ENCODE measurements around the gene ADGRV1.

Gene ADGRV1

GRCh38 chr5:90885180-90885868 lies 326.7 kb downstream of the ADGRV1 start:
- peaks cover 10% of the 10 kb centered on the region for H3K27me3 ChIP-seq (ENCODE audit: control insufficient read depth, low read length)
- H3K9me2 ChIP-seq (replicated peaks; ENCODE audit: control insufficient read depth, low read length) = no peaks in the 10 kb centered on the region
- no peak for TF ChIP-seq EZH2phosphoT487 (IDR thresholded peaks at IDR 0.05; ENCODE audit: borderline replicate concordance, low read length)
- TF ChIP-seq, protein P1, sequence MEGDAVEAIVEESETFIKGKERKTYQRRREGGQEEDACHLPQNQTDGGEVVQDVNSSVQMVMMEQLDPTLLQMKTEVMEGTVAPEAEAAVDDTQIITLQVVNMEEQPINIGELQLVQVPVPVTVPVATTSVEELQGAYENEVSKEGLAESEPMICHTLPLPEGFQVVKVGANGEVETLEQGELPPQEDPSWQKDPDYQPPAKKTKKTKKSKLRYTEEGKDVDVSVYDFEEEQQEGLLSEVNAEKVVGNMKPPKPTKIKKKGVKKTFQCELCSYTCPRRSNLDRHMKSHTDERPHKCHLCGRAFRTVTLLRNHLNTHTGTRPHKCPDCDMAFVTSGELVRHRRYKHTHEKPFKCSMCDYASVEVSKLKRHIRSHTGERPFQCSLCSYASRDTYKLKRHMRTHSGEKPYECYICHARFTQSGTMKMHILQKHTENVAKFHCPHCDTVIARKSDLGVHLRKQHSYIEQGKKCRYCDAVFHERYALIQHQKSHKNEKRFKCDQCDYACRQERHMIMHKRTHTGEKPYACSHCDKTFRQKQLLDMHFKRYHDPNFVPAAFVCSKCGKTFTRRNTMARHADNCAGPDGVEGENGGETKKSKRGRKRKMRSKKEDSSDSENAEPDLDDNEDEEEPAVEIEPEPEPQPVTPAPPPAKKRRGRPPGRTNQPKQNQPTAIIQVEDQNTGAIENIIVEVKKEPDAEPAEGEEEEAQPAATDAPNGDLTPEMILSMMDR (IDR thresholded peaks at IDR 0.05; ENCODE audit: low read depth, low read length, poor library complexity, severe bottlenecking) = no peak
- H3K79me2 ChIP-seq (ENCODE audit: control insufficient read depth, low read length) = no peaks in the 10 kb centered on the region
- H4K20me1 ChIP-seq (ENCODE audit: control insufficient read depth, insufficient read depth, low read depth, low read length) = no peaks in the 10 kb centered on the region
- no peaks in the 10 kb centered on the region for H3F3A ChIP-seq (ENCODE audit: control insufficient read depth, insufficient read depth)
- H3K4me1 ChIP-seq (ENCODE audit: control insufficient read depth, low read length) = no peaks in the 10 kb centered on the region
- H3K4me2 ChIP-seq (ENCODE audit: low read length) = no peak overlapping the region
- no peaks in the 10 kb centered on the region for H3K9me3 ChIP-seq (ENCODE audit: control insufficient read depth, insufficient read depth, low read length)
- no peaks in the 10 kb centered on the region for H3K36me3 ChIP-seq (ENCODE audit: control insufficient read depth, low read length)
- no peak overlapping the region for H3K27ac ChIP-seq (ENCODE audit: low read depth, low read length)
- H3K4me3 ChIP-seq (ENCODE audit: low read length) = no peak overlapping the region

GRCh38 chr5:90886381-90886780 lies 327.8 kb downstream of the ADGRV1 start:
- no peaks in the 10 kb centered on the region for H3F3A ChIP-seq (ENCODE audit: control insufficient read depth, insufficient read depth)
- TF ChIP-seq EZH2phosphoT487 (IDR thresholded peaks at IDR 0.05; ENCODE audit: borderline replicate concordance, low read length) = no peak
- TF ChIP-seq, protein P1 (IDR thresholded peaks at IDR 0.05; ENCODE audit: low read depth, low read length, poor library complexity, severe bottlenecking) = no peak
- H3K4me2 ChIP-seq (ENCODE audit: low read length) = no peak overlapping the region
- no peaks in the 10 kb centered on the region for H3K79me2 ChIP-seq (ENCODE audit: control insufficient read depth, low read length)
- H3K27ac ChIP-seq (ENCODE audit: low read depth, low read length) = no peak overlapping the region
- no peak overlapping the region for H3K4me3 ChIP-seq (ENCODE audit: low read length)
- no peaks in the 10 kb centered on the region for H3K36me3 ChIP-seq (ENCODE audit: control insufficient read depth, low read length)
- H3K9me2 ChIP-seq (replicated peaks; ENCODE audit: control insufficient read depth, low read length) = no peaks in the 10 kb centered on the region
- no peaks in the 10 kb centered on the region for H3K4me1 ChIP-seq (ENCODE audit: control insufficient read depth, low read length)
- H3K27me3 ChIP-seq (ENCODE audit: control insufficient read depth, low read length) = peaks cover 10% of the 10 kb centered on the region
- H4K20me1 ChIP-seq (ENCODE audit: control insufficient read depth, insufficient read depth, low read depth, low read length) = no peaks in the 10 kb centered on the region
- H3K9me3 ChIP-seq (ENCODE audit: control insufficient read depth, insufficient read depth, low read length) = no peaks in the 10 kb centered on the region

DNA sequence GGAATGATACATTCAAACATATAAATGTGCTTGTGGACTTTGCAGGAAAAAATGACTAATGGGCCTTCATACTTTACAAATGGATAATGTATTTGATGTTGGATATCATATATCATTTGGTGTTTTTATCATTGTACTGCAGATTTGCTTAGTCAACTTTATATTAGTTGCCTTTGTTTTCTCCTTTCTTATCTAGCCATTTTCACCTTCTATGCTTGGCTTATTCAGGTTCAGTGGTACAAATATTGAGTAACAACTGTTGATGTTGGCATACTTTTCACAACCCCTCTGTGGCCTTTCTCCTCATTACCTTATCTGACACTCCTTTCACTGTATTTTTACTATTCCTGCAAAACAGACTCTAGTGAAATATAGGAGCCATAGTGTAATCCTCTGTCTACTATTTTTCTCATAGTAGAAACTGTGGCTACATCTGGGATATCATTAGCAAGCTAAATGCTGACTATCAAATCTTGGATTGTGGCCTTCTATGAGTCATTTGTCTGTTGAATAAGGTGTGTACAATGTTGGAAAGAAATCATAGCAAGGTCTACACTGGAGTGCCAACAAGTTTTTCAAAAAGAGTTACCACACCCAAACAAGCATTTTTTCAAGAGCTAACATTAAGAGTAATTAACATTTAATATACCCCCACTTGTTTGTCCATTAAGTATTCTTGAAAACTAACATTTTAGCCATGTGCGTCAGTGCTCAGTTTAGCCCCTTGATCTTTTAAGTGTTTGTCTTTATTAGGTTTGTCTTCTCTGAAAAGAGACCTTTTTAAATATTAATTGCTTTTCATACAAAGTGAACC lies 330.1 kb downstream of the ADGRV1 start:
- Histone ChIP-seq H3K4me2 (ENCODE audit: low read length) (no peak overlapping the region), H3K27ac (ENCODE audit: low read depth, low read length) (no peak overlapping the region), H3K4me1 (ENCODE audit: control insufficient read depth, low read length) (no peaks in the 10 kb centered on the region), H3K9me3 (ENCODE audit: control insufficient read depth, insufficient read depth, low read length) (no peaks in the 10 kb centered on the region), H3K9me2 (replicated peaks; ENCODE audit: control insufficient read depth, low read length) (no peaks in the 10 kb centered on the region), H3K4me3 (ENCODE audit: low read length) (no peak overlapping the region), H3K27me3 (ENCODE audit: control insufficient read depth, low read length) (peaks cover 10% of the 10 kb centered on the region), H3F3A (ENCODE audit: control insufficient read depth, insufficient read depth) (no peaks in the 10 kb centered on the region), H3K79me2 (ENCODE audit: control insufficient read depth, low read length) (no peaks in the 10 kb centered on the region), H4K20me1 (ENCODE audit: control insufficient read depth, insufficient read depth, low read depth, low read length) (no peaks in the 10 kb centered on the region), H3K36me3 (ENCODE audit: control insufficient read depth, low read length) (no peaks in the 10 kb centered on the region)
- no peak for TF ChIP-seq EZH2phosphoT487 (IDR thresholded peaks at IDR 0.05; ENCODE audit: borderline replicate concordance, low read length)
- TF ChIP-seq, protein P1 (IDR thresholded peaks at IDR 0.05; ENCODE audit: low read depth, low read length, poor library complexity, severe bottlenecking) = no peak

Data from DOHH2 (cell line).